ENCODE measurements around the gene KIF2A.

Gene KIF2A

GRCh38 chr5:62330302-62330701 lies 24.3 kb downstream of the KIF2A start:
- DNase-seq, result no peak

GRCh38 chr5:62331921-62332320 lies 25.9 kb downstream of the KIF2A start:
- no peak for DNase-seq

GRCh38 chr5:62333250-62333794 lies 27.3 kb downstream of the KIF2A start:
- no peak for DNase-seq

GRCh38 chr5:62334082-62334481 lies 28.1 kb downstream of the KIF2A start:
- DNase-seq, result no peak

DNA sequence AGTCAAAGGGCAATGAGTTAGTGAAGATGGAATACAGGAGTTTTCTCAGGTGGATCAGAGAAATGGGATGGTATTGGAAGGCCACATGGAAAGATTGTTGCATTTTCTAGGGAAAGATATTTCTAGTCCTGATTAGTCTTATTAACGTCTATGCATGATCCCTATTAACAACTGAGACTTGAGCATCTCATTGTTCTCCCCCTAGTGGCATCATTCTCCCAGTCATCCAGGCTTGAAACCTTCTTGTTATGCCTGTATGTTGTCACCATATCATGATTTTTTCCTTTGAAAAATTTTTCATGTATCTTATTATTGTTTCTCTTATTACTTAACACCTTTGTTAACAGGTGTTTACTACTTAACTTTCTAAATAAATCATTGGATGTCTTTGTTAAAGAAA lies 34.4 kb downstream of the KIF2A start:
- DNase-seq, result peak in 1 of 2 experiments; percentile 55

DNA sequence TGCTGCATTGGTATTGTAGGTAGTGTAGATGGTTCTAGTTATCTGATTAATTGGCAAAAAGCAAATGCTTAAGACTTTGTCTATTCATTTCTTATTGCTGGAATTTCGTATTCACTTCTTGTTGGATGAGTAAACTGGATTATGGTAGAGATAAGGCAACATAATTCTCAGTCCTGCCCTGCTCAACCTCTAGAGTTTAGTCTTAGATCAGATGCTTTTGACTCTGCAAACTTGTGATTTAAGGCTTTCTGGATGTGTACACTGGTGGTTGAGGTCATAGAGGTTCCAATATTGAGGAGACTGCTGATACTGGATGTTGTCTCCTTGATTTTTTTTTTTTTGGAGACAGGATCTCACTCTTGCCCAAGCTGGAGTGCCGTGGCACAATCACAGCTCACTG lies 35.0 kb downstream of the KIF2A start:
- no peak for DNase-seq

GRCh38 chr5:62341783-62342475 lies 35.9 kb downstream of the KIF2A start:
- DNase-seq, result no peak

GRCh38 chr5:62342476-62342837 lies 36.5 kb downstream of the KIF2A start:
- DNase-seq, result no peak

- DNase-seq, result no peak
These were observed 37.4 kb downstream of the KIF2A start for GRCh38 chr5:62343428-62343827.

- DNase-seq, result no peak
These were observed 40.7 kb downstream of the KIF2A start for GRCh38 chr5:62346748-62347147.

GRCh38 chr5:62347928-62348327 lies 41.9 kb downstream of the KIF2A start:
- DNase-seq, result no peak

GRCh38 chr5:62348723-62349481 lies 42.9 kb downstream of the KIF2A start:
- DNase-seq, result no peak

DNA sequence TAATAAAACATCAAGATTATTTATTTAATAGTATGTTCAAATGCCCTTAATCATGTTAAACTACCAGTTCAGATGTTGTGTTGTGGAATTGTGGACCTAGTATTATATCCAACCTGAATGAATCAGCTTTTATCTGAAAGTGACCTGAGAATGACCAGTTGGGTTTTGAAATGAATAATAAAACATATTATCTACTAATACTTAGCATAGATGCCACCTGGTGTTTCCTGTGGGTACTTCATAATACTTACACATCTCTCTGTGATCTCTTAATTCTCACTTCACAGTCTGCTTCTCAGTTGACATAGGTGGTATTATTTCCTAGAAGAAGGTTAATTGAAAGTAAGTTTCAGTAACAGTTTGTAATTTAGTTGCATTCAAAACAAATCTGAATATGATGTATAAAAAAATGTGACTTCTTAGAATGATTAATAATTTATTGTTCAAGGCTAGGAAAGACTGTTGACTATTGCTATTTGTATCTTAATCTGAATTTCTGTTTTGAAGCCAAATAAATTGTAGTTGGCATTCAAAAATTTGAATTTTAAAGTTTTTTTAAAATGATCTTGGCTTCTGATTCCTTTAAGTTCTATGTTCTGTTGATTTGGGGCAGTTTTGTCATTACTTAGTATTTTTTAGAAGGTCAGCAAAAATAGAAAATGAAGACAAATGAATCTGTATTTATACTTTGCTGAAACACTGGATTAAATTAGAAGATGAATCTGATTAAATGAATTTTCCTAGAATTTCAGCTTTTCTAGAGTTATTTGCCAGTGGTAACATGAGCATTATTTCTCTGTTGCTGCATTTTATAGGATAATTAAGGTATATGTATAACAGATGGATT lies 48.2 kb downstream of the KIF2A start:
- DNase-seq, result peak in 1 of 2 experiments; percentile 68

DNA sequence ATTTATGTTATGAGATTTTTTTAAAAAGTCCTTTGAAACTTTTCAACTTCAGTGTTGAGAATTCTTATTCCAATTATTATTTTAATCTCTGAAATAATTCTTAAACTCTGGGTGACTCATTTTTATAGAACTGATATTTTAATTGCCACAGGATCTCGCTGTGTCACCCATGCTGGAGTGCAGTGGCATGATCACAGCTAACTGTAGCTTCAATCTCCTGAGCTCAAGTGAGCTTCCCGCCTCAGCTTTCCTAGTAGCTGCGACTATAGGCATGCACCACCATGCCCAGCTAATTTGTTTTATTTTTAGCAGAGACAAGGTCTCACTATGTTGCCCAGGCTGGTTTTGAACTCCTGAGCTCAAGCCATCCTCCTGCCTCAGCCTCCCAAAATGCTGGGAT lies 56.7 kb downstream of the KIF2A start:
- DNase-seq, result no peak

- DNase-seq, result no peak
These were observed 63.0 kb downstream of the KIF2A start for GRCh38 chr5:62369039-62369438.

- no peak for DNase-seq
These were observed 65.4 kb downstream of the KIF2A start for GRCh38 chr5:62371409-62371808.

DNA sequence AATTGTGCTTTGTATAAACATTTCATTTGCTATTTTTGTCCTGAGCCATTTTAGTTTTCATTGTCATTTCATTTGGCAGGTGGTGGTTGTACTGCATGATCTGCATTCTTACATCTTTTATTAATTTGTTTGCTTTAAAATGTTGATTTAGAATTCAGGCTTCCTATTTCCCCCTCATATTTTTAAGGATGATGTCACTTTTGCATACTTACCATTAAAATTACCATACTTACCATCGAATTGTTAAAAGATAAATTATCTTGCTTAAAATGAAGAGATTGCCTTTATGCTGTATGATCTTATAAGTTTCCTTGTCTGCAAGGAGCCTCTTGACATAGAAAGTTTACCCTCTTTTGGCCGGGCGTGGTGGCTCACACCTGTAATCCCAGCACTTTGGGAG lies 66.6 kb downstream of the KIF2A start:
- DNase-seq, result no peak

- DNase-seq, result no peak
These were observed 67.4 kb downstream of the KIF2A start for GRCh38 chr5:62373382-62373781.

DNA sequence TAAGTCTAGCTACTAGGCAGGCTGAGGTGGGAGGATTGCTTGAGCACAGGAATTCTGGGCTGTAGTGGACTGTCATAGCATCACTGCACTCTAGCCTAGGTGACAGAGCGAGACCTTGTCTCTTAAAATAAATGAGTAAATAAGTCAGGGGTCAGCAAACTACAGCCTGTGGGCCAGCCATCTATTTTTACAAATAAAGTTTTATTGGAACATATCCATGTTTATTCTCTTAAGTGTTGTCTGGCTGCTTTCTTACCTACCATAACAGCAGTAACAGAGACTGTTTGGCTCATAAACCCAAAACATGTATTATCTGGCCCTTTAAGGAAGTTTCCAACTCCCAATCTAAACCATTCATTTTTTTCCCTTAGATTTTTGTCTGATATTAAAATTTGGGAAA lies 68.1 kb downstream of the KIF2A start:
- DNase-seq, result no peak

- DNase-seq, result no peak
These were observed 69.6 kb downstream of the KIF2A start for GRCh38 chr5:62375627-62376026.

DNA sequence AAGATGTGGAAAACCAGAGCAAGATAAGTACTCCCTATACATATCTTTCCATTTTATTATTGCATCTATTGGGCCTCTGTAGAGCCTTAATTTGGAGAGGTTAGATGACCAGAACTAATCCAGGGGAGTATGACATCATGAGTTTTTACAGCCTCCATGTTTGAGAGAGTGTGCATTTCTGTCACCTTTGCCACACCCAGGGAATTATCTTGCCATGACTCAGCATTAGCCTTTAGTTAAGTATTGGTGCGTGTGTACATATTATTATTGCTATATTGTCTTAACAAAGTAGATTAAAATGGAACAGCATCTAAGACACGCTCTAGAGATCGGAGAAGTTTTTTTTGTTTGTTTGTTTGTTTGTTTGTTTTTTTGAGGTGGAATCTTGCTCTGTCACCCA lies 70.1 kb downstream of the KIF2A start:
- DNase-seq, result no peak

GRCh38 chr5:62385131-62385530 lies 79.1 kb downstream of the KIF2A start:
- no peak for DNase-seq

- DNase-seq, result no peak
These were observed 79.9 kb downstream of the KIF2A start for GRCh38 chr5:62385816-62386400.

Measured in SW 1271 (cell line).